Endodermal cell (in vitro differentiated cells): ENCODE measurements around the gene RMDN3. TPM values are rescaled to one million over a fixed set of nuclear protein-coding genes. Genes with fewer than 3 reads are reported as not detected.

Experiments used
- DNase-seq: peaks from one replicate; pipeline ENCODE4 v3.0.0-alpha.2; 2017
- H3K27ac ChIP-seq: 2 replicates; pipeline ENCODE4 v1.5.1; 2013; ENCODE audit warnings: mild to moderate bottlenecking, low read depth, low read length, moderate library complexity
- H3K27me3 ChIP-seq: 2 replicates; pipeline ENCODE4 v1.6.1; 2013; ENCODE audit warnings: mild to moderate bottlenecking, low read length, moderate library complexity; ENCODE audit not compliant: insufficient read depth, control insufficient read depth, poor library complexity, severe bottlenecking
- H3K36me3 ChIP-seq: 2 replicates; pipeline ENCODE4 v1.7.0; 2013; ENCODE audit warnings: mild to moderate bottlenecking, low read length, moderate library complexity; ENCODE audit not compliant: control insufficient read depth, insufficient read depth
- H3K4me1 ChIP-seq: one replicate; pipeline ENCODE4 v1.7.0; 2013; ENCODE audit warnings: low read length; ENCODE audit not compliant: control insufficient read depth, insufficient read depth
- H3K4me3 ChIP-seq: 2 replicates; pipeline ENCODE4 v1.5.1; 2013; ENCODE audit warnings: mild to moderate bottlenecking, low read length, moderate library complexity
- H3K9ac ChIP-seq: 2 replicates; pipeline ENCODE4 v1.6.1; 2013; ENCODE audit warnings: mild to moderate bottlenecking, low read length, moderate library complexity; ENCODE audit not compliant: poor library complexity, severe bottlenecking; ENCODE audit errors: extremely low read depth
- H3K9me3 ChIP-seq: 2 replicates; pipeline ENCODE4 v1.6.1; 2013; ENCODE audit warnings: mild to moderate bottlenecking, low read length, moderate library complexity; ENCODE audit not compliant: control insufficient read depth
- H3K27ac Mint-ChIP-seq: 2 replicates; pipeline ENCODE4 v1.8.0; 2020; ENCODE audit warnings: mixed read lengths
- H3K27me3 Mint-ChIP-seq: 2 replicates; pipeline ENCODE4 v1.8.0; 2021; ENCODE audit warnings: mild to moderate bottlenecking, mixed read lengths; ENCODE audit not compliant: insufficient read depth
- H3K36me3 Mint-ChIP-seq: 2 replicates; pipeline ENCODE4 v1.8.0; 2020; ENCODE audit warnings: low read depth, mixed read lengths
- H3K4me1 Mint-ChIP-seq: 2 replicates; pipeline ENCODE4 v1.8.0; 2020; ENCODE audit warnings: mixed read lengths
- H3K4me3 Mint-ChIP-seq: 2 replicates; pipeline ENCODE4 v1.8.0; 2020; ENCODE audit warnings: mild to moderate bottlenecking, moderate library complexity, mixed read lengths
- H3K9me3 Mint-ChIP-seq: 2 replicates; pipeline ENCODE4 v1.8.0; 2020; ENCODE audit warnings: mild to moderate bottlenecking, mixed read lengths
- WGBS, 2 experiments: methylation state at CpG; one replicate each; pipeline versions ENCODE4 v1.1.5 to v1.1.7; 2013; ENCODE audit warnings: missing lambda C conversion rate in 2 of 2, mixed read lengths in 1 of 2; ENCODE audit not compliant: insufficient coverage in 1 of 2, insufficient read length in 1 of 2; 5-methylcytosine and 5-hydroxymethylcytosine counted together
- total RNA-seq, 2 donors: library from RNA; stranded (reverse); fragmentation: NEBNext Ultra II Directional in 1 of 2; extraction: Animal tissue kit (Norgen Biotek cat#: 25700) in 1 of 2; gene quantifications; 2 replicates in 1 of 2; 3 replicates in 1 of 2; pipeline ENCODE4 v1.2.1, GENCODE V29; 2021
- TF ChIP-seq, protein P1 (sequence below): fragments of 200-600 bp; sonication (generic); conservative IDR thresholded peaks from 2 replicates; pipeline ENCODE4 v1.5.0; 2021; ENCODE audit warnings: antibody characterized with exemption, mild to moderate bottlenecking

The RMDN3 gene
- total RNA-seq, 2 donors from 2014 or later: 15.7 to 23.5 TPM

- Mint-ChIP-seq H3K4me3 (peak overlapping the region; percentile 30), H3K4me1 (peaks cover 30% of the 10 kb centered on the region), H3K27me3 (no peaks in the 10 kb centered on the region), H3K27ac (peak overlapping the region; percentile 59), H3K36me3 (peaks cover 21% of the 10 kb centered on the region), H3K9me3 (no peaks in the 10 kb centered on the region)
- H3K4me3 ChIP-seq: no peak overlapping the region
- WGBS, 2 experiments: 84 to 100% methylated on average over 1 to 3 of the region's 3 CpGs
- no peak overlapping the region for H3K27ac ChIP-seq
- TF ChIP-seq, protein P1, sequence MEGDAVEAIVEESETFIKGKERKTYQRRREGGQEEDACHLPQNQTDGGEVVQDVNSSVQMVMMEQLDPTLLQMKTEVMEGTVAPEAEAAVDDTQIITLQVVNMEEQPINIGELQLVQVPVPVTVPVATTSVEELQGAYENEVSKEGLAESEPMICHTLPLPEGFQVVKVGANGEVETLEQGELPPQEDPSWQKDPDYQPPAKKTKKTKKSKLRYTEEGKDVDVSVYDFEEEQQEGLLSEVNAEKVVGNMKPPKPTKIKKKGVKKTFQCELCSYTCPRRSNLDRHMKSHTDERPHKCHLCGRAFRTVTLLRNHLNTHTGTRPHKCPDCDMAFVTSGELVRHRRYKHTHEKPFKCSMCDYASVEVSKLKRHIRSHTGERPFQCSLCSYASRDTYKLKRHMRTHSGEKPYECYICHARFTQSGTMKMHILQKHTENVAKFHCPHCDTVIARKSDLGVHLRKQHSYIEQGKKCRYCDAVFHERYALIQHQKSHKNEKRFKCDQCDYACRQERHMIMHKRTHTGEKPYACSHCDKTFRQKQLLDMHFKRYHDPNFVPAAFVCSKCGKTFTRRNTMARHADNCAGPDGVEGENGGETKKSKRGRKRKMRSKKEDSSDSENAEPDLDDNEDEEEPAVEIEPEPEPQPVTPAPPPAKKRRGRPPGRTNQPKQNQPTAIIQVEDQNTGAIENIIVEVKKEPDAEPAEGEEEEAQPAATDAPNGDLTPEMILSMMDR: no peak
- H3K4me1 ChIP-seq: no peaks in the 10 kb centered on the region
- H3K36me3 ChIP-seq: no peaks in the 10 kb centered on the region
- H3K9ac ChIP-seq: no peak overlapping the region
- DNase-seq: no peak
- H3K9me3 ChIP-seq: no peaks in the 10 kb centered on the region
- H3K27me3 ChIP-seq: no peaks in the 10 kb centered on the region
These were observed 44.5 kb upstream of the RMDN3 start for GRCh38 chr15:40799523-40799922.

DNA sequence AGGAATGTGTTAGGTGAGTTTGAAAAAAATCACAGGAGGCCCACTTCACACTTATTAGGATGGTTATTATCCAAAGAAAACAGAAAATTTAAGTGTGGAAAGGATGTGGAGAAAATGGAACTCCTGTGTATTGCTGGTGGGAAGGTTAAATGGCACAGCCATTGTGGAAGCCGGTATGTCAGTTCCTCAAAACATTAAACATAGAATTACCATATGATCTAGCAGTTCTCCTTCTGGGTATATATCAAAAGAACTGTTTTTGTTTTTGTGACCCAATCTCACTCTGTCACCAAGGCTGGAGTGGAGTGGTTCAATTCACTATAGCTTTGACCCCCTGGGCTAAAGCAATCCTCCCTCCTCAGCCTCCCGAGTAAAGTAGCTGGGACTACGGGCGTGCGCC is 41.5 kb upstream of the RMDN3 start:
- Mint-ChIP-seq H3K27me3 (no peaks in the 10 kb centered on the region), H3K9me3 (no peaks in the 10 kb centered on the region), H3K4me1 (peaks cover 36% of the 10 kb centered on the region), H3K4me3 (no peak overlapping the region), H3K27ac (no peak overlapping the region), H3K36me3 (peaks cover 28% of the 10 kb centered on the region)
- TF ChIP-seq, protein P1: no peak
- no peaks in the 10 kb centered on the region for H3K4me1 ChIP-seq
- no peak overlapping the region for H3K27ac ChIP-seq
- DNase-seq: no peak
- H3K9me3 ChIP-seq: no peaks in the 10 kb centered on the region
- peaks cover 6% of the 10 kb centered on the region for H3K36me3 ChIP-seq
- no peak overlapping the region for H3K9ac ChIP-seq
- no peak overlapping the region for H3K4me3 ChIP-seq
- no peaks in the 10 kb centered on the region for H3K27me3 ChIP-seq
- 93 to 96% methylated on average over 4 of the region's 5 CpGs for WGBS, 2 experiments

- H3K27me3 Mint-ChIP-seq: no peaks in the 10 kb centered on the region
- H3K36me3 Mint-ChIP-seq: peaks cover 25% of the 10 kb centered on the region
- no peaks in the 10 kb centered on the region for H3K9me3 Mint-ChIP-seq
- Histone ChIP-seq H3K9ac (no peak overlapping the region), H3K4me1 (no peaks in the 10 kb centered on the region), H3K9me3 (no peaks in the 10 kb centered on the region), H3K27ac (no peak overlapping the region), H3K27me3 (no peaks in the 10 kb centered on the region), H3K4me3 (no peak overlapping the region), H3K36me3 (peaks cover 6% of the 10 kb centered on the region)
- DNase-seq: no peak
- H3K4me1 Mint-ChIP-seq: peaks cover 36% of the 10 kb centered on the region
- H3K27ac Mint-ChIP-seq: no peak overlapping the region
- no peak overlapping the region for H3K4me3 Mint-ChIP-seq
- 83 to 88% methylated on average over 2 of the region's 2 CpGs for WGBS, 2 experiments
- TF ChIP-seq, protein P1: no peak
These were observed 41.0 kb upstream of the RMDN3 start for GRCh38 chr15:40796041-40796440.
